GM10266 (cell line): Measurements from ENCODE around the gene SNX25.
A peak's percentile ranks its signal among the peaks of the same experiment; 100 is the strongest.

Experiments
- DNase-seq: peaks from one replicate; pipeline ENCODE4 v3.0.0; 2012; ENCODE audit errors: extremely low spot score
- TF ChIP-seq, protein P1 (sequence below): IDR thresholded peaks from 2 replicates; pipeline ENCODE4 v1.5.1; 2012; ENCODE audit warnings: mild to moderate bottlenecking, low read depth; ENCODE audit not compliant: control insufficient read depth, insufficient read depth; ENCODE audit errors: missing control alignments

SNX25 gene

DNA sequence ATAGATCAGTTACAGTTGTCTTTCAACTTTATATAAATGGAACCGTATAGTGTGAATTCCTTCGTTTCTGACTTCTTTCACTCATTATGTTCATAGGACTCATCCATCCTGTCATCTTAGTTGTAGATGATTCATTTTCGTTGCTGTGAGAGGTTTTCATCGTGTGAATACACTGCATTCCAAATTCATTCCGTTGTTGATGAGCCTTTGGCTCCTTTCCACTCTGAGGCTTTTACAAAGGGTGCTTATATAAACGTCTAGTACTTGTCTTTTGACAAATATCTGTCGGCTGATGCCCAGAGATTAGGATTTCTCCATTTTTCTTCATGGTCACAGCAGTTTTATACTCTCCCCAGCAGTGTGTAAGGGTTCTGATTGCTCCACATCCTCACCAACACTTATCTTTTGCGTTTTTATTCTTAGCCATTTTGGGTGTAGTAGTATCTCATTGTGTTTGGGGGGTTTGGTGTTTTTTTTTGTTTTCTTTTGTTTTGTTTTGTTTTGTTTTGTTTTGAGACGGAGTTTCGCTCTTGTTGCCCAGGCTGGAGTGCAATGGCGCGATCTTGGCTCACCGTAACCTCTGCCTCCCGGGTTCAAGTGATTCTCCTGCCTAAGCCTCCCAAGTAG is 137.7 kb downstream of the SNX25 start:
- TF ChIP-seq, protein P1, sequence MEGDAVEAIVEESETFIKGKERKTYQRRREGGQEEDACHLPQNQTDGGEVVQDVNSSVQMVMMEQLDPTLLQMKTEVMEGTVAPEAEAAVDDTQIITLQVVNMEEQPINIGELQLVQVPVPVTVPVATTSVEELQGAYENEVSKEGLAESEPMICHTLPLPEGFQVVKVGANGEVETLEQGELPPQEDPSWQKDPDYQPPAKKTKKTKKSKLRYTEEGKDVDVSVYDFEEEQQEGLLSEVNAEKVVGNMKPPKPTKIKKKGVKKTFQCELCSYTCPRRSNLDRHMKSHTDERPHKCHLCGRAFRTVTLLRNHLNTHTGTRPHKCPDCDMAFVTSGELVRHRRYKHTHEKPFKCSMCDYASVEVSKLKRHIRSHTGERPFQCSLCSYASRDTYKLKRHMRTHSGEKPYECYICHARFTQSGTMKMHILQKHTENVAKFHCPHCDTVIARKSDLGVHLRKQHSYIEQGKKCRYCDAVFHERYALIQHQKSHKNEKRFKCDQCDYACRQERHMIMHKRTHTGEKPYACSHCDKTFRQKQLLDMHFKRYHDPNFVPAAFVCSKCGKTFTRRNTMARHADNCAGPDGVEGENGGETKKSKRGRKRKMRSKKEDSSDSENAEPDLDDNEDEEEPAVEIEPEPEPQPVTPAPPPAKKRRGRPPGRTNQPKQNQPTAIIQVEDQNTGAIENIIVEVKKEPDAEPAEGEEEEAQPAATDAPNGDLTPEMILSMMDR = no peak
- no peak for DNase-seq

DNA sequence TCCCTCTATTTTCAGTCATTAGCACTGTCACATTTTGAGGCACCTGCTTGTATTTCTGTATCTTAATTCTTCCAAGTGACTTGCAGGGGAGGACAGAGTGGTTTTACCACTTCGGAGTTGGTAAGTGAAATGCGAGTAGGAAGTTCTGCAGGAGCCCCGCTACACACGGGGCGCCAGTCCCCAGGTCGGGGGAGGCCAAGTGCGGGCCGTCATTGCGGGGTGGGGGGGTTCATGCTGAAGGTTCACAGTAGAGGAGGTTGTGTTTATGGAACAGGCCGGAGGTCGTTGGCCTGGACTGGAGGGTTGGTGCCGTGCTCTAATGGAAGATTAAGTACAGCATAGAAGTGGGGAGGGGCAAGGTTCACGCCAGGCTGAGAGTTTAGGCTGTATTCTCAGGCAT is 142.3 kb downstream of the SNX25 start:
- TF ChIP-seq, protein P1 = no peak
- DNase-seq = no peak

DNA sequence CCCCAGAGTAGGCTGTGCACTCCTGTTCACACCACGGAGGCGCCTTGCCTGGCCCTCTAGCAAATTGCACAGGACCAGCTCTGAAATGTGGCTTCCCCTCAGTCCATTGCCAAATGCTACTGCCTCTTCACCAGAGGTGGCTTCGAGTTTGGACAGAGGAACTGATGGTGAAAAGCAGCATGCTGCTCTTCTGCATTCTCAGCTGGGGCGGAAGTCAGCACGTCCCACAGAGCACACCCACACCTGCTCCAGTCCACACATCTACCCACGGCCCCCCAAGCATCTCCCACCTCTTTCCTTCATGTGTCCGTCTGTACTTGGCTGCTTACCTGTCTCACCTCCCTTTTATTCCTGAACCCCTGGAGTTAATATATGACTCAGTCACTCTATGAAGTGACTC is 142.8 kb downstream of the SNX25 start:
- TF ChIP-seq, protein P1 = no peak
- DNase-seq = no peak

DNA sequence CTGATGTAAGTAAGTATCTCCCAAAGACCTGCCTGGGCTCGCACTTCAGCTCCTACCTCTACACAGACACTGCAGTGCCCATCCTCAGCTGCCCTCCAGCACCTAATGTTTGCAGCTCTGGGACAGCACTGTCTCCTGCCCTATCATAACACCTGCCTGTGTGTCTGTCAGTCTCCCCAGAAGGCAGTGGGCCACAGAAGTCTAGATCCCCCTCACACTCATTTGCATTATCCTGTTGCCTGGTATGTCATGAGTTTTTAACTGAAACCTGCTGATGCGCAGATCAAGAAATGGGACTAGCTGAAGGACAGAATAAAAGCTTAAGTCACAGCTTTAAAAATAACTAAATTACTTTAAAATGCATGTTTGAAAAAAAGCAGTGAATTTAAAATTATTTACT is 143.3 kb downstream of the SNX25 start:
- TF ChIP-seq, protein P1 = no peak
- peak; percentile 48 for DNase-seq

DNA sequence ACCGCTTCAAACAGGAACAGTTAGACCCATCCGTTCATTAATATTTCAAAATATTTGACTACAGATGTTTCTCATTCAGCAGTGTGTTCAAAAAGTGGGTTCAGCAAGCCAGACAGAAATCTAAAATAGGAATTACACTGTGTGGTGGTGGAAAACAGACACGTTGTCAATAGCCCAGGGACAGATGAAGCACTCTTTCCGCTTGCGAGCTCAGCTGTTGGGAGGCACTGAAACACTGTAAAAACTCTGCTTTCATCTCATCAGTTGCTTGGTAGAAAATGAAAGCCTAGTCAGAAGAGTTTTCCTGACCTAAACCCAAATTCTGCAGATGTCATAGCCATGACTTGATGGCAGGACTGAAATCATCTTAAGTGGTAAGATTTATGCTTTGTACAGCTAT is 147.8 kb downstream of the SNX25 start:
- peak; percentile 14 for DNase-seq
- TF ChIP-seq, protein P1 = no peak

DNA sequence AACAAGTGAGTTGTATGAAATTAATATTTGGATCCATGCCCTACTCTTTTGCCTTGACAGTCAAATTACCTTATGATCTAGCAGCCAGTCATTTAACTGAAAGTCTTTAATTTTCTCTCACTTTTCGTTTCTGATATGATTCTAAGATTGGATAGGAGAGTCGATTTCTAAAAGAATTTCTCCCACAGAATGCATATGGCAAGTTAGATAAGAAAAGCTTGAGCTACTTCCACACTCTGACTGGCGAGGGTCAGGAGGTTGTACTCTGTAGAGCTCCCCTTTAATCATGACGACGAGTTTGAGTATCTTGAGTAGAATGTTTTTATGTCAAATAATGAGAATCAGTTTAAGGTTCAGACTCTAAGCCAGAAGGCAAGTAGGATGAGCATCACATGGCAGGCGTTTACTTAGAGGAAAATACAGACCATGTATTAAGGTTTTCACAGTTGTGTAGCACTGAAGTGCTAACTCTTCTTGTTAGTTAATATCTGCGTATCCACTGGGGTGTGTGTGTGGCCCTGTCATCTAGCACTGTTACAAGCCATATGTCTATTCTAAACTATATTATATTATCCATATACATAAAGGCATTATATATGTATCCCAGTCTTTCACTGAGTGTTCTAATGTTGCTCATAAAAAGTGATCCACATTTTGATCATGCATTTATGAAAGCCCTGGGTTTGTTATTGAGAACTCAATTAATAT is 148.5 kb downstream of the SNX25 start:
- TF ChIP-seq, protein P1 = no peak
- DNase-seq = no peak

DNA sequence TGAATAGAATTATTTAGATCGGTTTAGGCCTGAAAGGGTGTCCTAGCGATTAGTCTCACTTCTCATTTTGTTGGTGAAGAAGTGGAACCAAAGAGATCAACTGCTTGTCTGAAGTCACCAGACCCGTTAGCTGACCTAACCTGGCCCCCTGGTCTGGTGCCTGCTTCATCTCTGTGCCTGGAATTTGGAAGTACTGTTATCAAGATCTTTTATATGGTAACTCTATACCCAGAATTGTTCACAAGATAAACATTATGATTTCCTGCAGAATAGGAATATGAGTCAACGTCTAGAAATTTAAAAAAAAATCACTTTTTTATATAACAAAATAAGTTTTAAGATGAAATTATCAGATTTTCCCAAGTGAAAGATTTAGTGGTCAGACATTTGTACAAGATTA is 149.1 kb downstream of the SNX25 start:
- TF ChIP-seq, protein P1 = no peak
- no peak for DNase-seq
